NT2/D1 (cell line): ENCODE results near the gene PNPO.

Source experiments
- SUZ12 ChIP-seq: IDR thresholded peaks from 2 replicates; pipeline ENCODE4 v1.6.1; 2011; ENCODE audit not compliant: insufficient read length, insufficient read depth; ENCODE audit errors: extremely low read depth
- YY1 ChIP-seq: IDR thresholded peaks from 2 replicates; pipeline ENCODE4 v1.6.1; 2011; ENCODE audit not compliant: insufficient read length, insufficient read depth

- TF ChIP-seq SUZ12, result no peak
- TF ChIP-seq YY1, result no peak
Measured at GRCh38 chr17:47975823-47976205, 34.4 kb downstream of the PNPO start.
